Colon (tissue), 2 donors: ENCODE results near the gene PLCL1.

ENCODE experiments used
- FAIRE-seq: peaks from 2 replicates; lab custom pipeline; 2012; peaks lifted over from hg19 to GRCh38; lab: Jason Lieb, UNC
- donor health status: control.
- donor health status: control.

PLCL1 gene

GRCh38 chr2:197929008-197929885, 124.9 kb downstream of the PLCL1 start:
- FAIRE-seq = no peak

- no peak for FAIRE-seq
Measured at GRCh38 chr2:197929886-197930227, 125.5 kb downstream of the PLCL1 start.

- FAIRE-seq = no peak
Measured at GRCh38 chr2:197930570-197931278, 126.3 kb downstream of the PLCL1 start.

GRCh38 chr2:197931661-197932312, 127.4 kb downstream of the PLCL1 start:
- no peak for FAIRE-seq

GRCh38 chr2:197932374-197932773, 128.0 kb downstream of the PLCL1 start:
- FAIRE-seq = no peak

- FAIRE-seq = no peak
Measured at GRCh38 chr2:197934261-197934933, 130.0 kb downstream of the PLCL1 start.

- FAIRE-seq = no peak
Measured at GRCh38 chr2:197934934-197935289, 130.5 kb downstream of the PLCL1 start.

- FAIRE-seq = no peak
Measured at GRCh38 chr2:197937814-197938213, 133.4 kb downstream of the PLCL1 start.

GRCh38 chr2:197938555-197938954, 134.2 kb downstream of the PLCL1 start:
- no peak for FAIRE-seq

GRCh38 chr2:197939787-197940186, 135.4 kb downstream of the PLCL1 start:
- FAIRE-seq = peak; percentile 53

GRCh38 chr2:197940382-197940781, 136.0 kb downstream of the PLCL1 start:
- no peak for FAIRE-seq

GRCh38 chr2:197941715-197942114, 137.3 kb downstream of the PLCL1 start:
- no peak for FAIRE-seq

- FAIRE-seq = no peak
Measured at GRCh38 chr2:197943731-197944130, 139.3 kb downstream of the PLCL1 start.

GRCh38 chr2:197944416-197945096, 140.2 kb downstream of the PLCL1 start:
- no peak for FAIRE-seq

GRCh38 chr2:197946562-197946961, 142.2 kb downstream of the PLCL1 start:
- FAIRE-seq = no peak

- FAIRE-seq = no peak
Measured at GRCh38 chr2:197947219-197947757, 142.9 kb downstream of the PLCL1 start.

- no peak for FAIRE-seq
Measured at GRCh38 chr2:197949224-197949623, 144.8 kb downstream of the PLCL1 start.

GRCh38 chr2:197950006-197950405, 145.6 kb downstream of the PLCL1 start:
- no peak for FAIRE-seq

- no peak for FAIRE-seq
Measured at GRCh38 chr2:197950724-197951123, 146.3 kb downstream of the PLCL1 start.

GRCh38 chr2:197952540-197953202, 148.3 kb downstream of the PLCL1 start:
- FAIRE-seq = no peak

- no peak for FAIRE-seq
Measured at GRCh38 chr2:197954328-197954727, 149.9 kb downstream of the PLCL1 start.
